ACC112 (cell line): Measurements from ENCODE around the gene C6orf15.
"Not testable (repeated sequence)": the region's sequence is repeated elsewhere in the genome, so short reads cannot be mapped to it uniquely, and the experiment has no call there.

Source experiments
- H2AFZ ChIP-seq: fragments of 200-600 bp; sonication (generic); one replicate; pipeline ENCODE4 v1.6.0; 2017; ENCODE audit warnings: antibody characterized with exemption, low read length; ENCODE audit not compliant: unreplicated experiment
- H3K27ac ChIP-seq: fragments of 200-600 bp; sonication (generic); 2 replicates; pipeline ENCODE4 v1.5.1; 2014; ENCODE audit warnings: low read depth, mild to moderate bottlenecking, antibody characterized with exemption, low read length, moderate library complexity
- H3K27me3 ChIP-seq: fragments of 200-600 bp; sonication (generic); 2 replicates; pipeline ENCODE4 v1.6.1; 2014; ENCODE audit warnings: mild to moderate bottlenecking, antibody characterized with exemption, low read length, moderate library complexity, mixed read lengths; ENCODE audit not compliant: insufficient read depth
- H3K36me3 ChIP-seq: fragments of 200-600 bp; sonication (generic); 2 replicates; pipeline ENCODE4 v1.6.1; 2016; ENCODE audit warnings: mild to moderate bottlenecking, antibody characterized with exemption, low read length, moderate library complexity, mixed read lengths; ENCODE audit not compliant: insufficient read depth
- H3K4me1 ChIP-seq: fragments of 200-600 bp; sonication (generic); one replicate; pipeline ENCODE4 v1.6.1; 2016; ENCODE audit warnings: low read length, mixed read lengths; ENCODE audit not compliant: insufficient read depth, unreplicated experiment, control insufficient read depth
- H3K4me3 ChIP-seq: fragments of 200-600 bp; sonication (generic); 2 replicates; pipeline ENCODE4 v1.5.1; 2014; ENCODE audit warnings: mild to moderate bottlenecking, low read depth, low read length
- H3K79me2 ChIP-seq: fragments of 200-600 bp; sonication (generic); one replicate; pipeline ENCODE4 v1.6.0; 2016; ENCODE audit warnings: low read length; ENCODE audit not compliant: control insufficient read depth, unreplicated experiment, insufficient read depth

Gene C6orf15

GRCh38 chr6:31067891-31068668 is 44.3 kb downstream of the C6orf15 start:
- H2AFZ ChIP-seq, H3K79me2 ChIP-seq, H3K36me3 ChIP-seq, H3K27ac ChIP-seq, H3K27me3 ChIP-seq, H3K4me3 ChIP-seq: not testable (repeated sequence)
- H3K4me1 ChIP-seq = peaks cover 11% of the 10 kb centered on the region

DNA sequence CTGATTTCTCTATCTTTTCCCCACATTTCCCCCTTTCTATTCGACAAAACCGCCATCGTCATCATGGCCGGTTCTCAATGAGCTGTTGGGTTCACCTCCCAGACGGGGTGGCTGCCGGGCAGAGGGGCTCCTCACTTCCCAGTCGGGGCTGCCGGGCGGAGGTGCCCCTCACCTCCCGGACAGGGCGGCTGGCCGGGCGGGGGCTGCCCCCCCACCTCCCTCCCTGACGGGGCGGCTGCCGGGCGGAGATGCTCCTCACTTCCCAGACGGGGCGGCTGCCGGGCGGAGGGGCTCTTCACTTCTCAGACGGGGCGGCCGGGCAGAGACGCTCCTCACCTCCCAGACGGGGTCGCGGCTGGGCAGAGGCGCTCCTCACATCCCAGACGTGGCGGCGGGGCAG is 45.3 kb downstream of the C6orf15 start:
- H3K4me1 ChIP-seq, H2AFZ ChIP-seq, H3K27ac ChIP-seq, H3K27me3 ChIP-seq, H3K4me3 ChIP-seq, H3K36me3 ChIP-seq, H3K79me2 ChIP-seq: not testable (repeated sequence)

DNA sequence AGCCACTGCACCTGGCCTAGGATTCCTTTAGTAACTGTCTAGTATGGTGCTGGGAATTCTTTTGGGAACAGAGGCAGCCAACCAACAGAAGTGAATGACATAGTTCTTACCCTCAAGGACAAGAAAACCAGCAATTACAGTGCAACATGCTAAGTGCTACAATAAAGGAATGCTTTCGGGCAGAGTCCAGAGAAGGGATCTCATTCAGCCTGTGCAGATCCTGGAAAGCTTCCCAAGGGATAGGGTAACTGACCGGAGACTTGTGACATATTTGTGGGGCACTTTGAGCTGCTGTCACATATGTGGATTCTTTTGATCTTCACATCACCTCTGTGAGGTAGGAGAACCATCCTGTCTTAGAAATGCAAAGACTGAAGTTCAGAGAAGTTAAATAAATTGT is 46.8 kb downstream of the C6orf15 start:
- H3K27ac ChIP-seq = no peak overlapping the region
- no peaks in the 10 kb centered on the region for H3K79me2 ChIP-seq
- no peaks in the 10 kb centered on the region for H3K4me1 ChIP-seq
- H3K36me3 ChIP-seq = no peaks in the 10 kb centered on the region
- H2AFZ ChIP-seq = no peak overlapping the region
- no peak overlapping the region for H3K4me3 ChIP-seq
- peaks cover 7% of the 10 kb centered on the region; the same call in 1 of the 2 replicates for H3K27me3 ChIP-seq

DNA sequence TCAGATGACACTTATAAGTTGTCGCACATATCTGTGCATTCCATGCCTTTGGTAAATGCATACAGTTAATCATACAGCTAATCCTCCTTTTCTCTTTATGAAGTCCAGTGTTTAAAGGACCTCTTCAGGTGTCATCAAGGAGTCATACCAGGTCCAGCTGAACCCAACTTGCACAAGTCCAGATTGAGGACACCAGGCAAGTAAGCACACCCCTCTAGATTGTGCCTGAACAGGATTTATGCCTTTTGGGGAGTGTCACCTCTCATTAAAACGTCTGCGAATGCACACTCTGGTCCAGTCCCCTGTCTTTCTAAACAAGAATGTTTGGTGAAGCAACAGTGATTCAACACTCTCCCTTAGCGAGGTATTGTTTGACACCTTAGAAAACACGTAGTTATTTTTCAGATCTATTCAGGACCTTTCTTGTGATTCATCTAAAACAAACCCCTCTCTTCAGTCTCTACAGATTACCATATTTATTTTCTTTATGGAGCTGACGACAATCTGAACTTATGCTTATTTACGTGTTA is 48.4 kb downstream of the C6orf15 start:
- peaks cover 7% of the 10 kb centered on the region; the same call in 1 of the 2 replicates for H3K27me3 ChIP-seq
- H3K36me3 ChIP-seq = no peaks in the 10 kb centered on the region
- no peak overlapping the region for H3K27ac ChIP-seq
- H2AFZ ChIP-seq = no peak overlapping the region
- no peaks in the 10 kb centered on the region for H3K79me2 ChIP-seq
- H3K4me1 ChIP-seq = no peaks in the 10 kb centered on the region
- H3K4me3 ChIP-seq = no peak overlapping the region
